H9 (cell line): ENCODE data around the gene ATRN. TPM values are rescaled to one million over a fixed set of nuclear protein-coding genes. Genes with fewer than 3 reads are reported as not detected.

Experiments
- DNase-seq: peaks from one replicate; pipeline ENCODE4 v3.0.0-alpha.2; 2017
- H2AFZ ChIP-seq: one replicate; pipeline ENCODE4 v1.6.1; 2013; ENCODE audit warnings: mild to moderate bottlenecking, low read length, control low read depth, moderate library complexity
- H2AK5ac ChIP-seq: 2 replicates; pipeline ENCODE4 v1.6.1; 2013; ENCODE audit warnings: low read length, control low read depth, mixed read lengths; ENCODE audit not compliant: insufficient read length
- H2BK120ac ChIP-seq: one replicate; pipeline ENCODE4 v1.6.1; 2013; ENCODE audit warnings: low read depth, mild to moderate bottlenecking, low read length, control low read depth, inconsistent platforms; ENCODE audit not compliant: poor library complexity, severe bottlenecking
- H2BK12ac ChIP-seq: 2 replicates; pipeline ENCODE4 v1.6.1; 2013; ENCODE audit warnings: low read length, control low read depth, mixed read lengths, low read depth; ENCODE audit not compliant: insufficient read length
- H2BK15ac ChIP-seq: 2 replicates; pipeline ENCODE4 v1.6.1; 2013; ENCODE audit warnings: low read depth, low read length, control low read depth
- H2BK20ac ChIP-seq: one replicate; pipeline ENCODE4 v1.6.1; 2013; ENCODE audit warnings: low read depth, mild to moderate bottlenecking, low read length, control low read depth, inconsistent platforms; ENCODE audit not compliant: poor library complexity, severe bottlenecking
- H2BK5ac ChIP-seq: 2 replicates; pipeline ENCODE4 v1.6.1; 2013; ENCODE audit warnings: low read length, control low read depth, mixed read lengths; ENCODE audit not compliant: insufficient read length
- H3K14ac ChIP-seq: 2 replicates; pipeline ENCODE4 v1.6.1; 2013; ENCODE audit warnings: low read length, control low read depth; ENCODE audit not compliant: insufficient read depth
- H3K18ac ChIP-seq: 2 replicates; pipeline ENCODE4 v1.6.1; 2013; ENCODE audit warnings: low read depth, mild to moderate bottlenecking, mixed read lengths, low read length, control low read depth; ENCODE audit not compliant: insufficient read length
- H3K23ac ChIP-seq: 2 replicates; pipeline ENCODE4 v1.6.1; 2013; ENCODE audit warnings: low read length, control low read depth, mixed read lengths, low read depth; ENCODE audit not compliant: insufficient read length
- H3K23me2 ChIP-seq: 2 replicates; pipeline ENCODE4 v1.6.1; 2013; ENCODE audit warnings: low read depth, mild to moderate bottlenecking, mixed read lengths, low read length, control low read depth; ENCODE audit not compliant: insufficient read length, poor library complexity, severe bottlenecking
- H3K27ac ChIP-seq: 2 replicates; pipeline ENCODE4 v1.5.1; 2013; ENCODE audit warnings: low read length, control low read depth, mixed read lengths, low read depth; ENCODE audit not compliant: insufficient read length
- H3K27me3 ChIP-seq: 2 replicates; pipeline ENCODE4 v1.6.1; 2013; ENCODE audit warnings: low read length, control low read depth, inconsistent platforms; ENCODE audit not compliant: insufficient read depth
- H3K4ac ChIP-seq: 2 replicates; pipeline ENCODE4 v1.6.1; 2013; ENCODE audit warnings: low read depth, mild to moderate bottlenecking, control low read depth, inconsistent platforms, low read length, moderate library complexity
- H3K4me1 ChIP-seq: 2 replicates; pipeline ENCODE4 v1.6.1; 2013; ENCODE audit warnings: low read length, control low read depth, inconsistent platforms; ENCODE audit not compliant: insufficient read depth
- H3K4me2 ChIP-seq: 2 replicates; pipeline ENCODE4 v1.6.1; 2013; ENCODE audit warnings: low read length, control low read depth, mixed read lengths; ENCODE audit not compliant: insufficient read length, insufficient read depth
- H3K56ac ChIP-seq: 2 replicates; pipeline ENCODE4 v1.6.1; 2013; ENCODE audit warnings: low read depth, mild to moderate bottlenecking, mixed read lengths, low read length, control low read depth; ENCODE audit not compliant: insufficient read length
- H3K79me1 ChIP-seq: 2 replicates; pipeline ENCODE4 v1.6.1; 2013; ENCODE audit warnings: low read depth, mild to moderate bottlenecking, moderate library complexity, low read length, control low read depth, inconsistent platforms; ENCODE audit not compliant: insufficient read depth, poor library complexity, severe bottlenecking
- H3K79me2 ChIP-seq: 2 replicates; pipeline ENCODE4 v1.6.1; 2013; ENCODE audit warnings: low read length, control low read depth, inconsistent platforms; ENCODE audit not compliant: insufficient read depth
- H3K9ac ChIP-seq: 2 replicates; pipeline ENCODE4 v1.6.1; 2013; ENCODE audit warnings: low read length, control low read depth, mixed read lengths; ENCODE audit not compliant: insufficient read length; ENCODE audit errors: extremely low read depth
- H3K9me3 ChIP-seq: one replicate; pipeline ENCODE4 v1.6.1; 2013; ENCODE audit warnings: low read depth, low read length, inconsistent platforms; ENCODE audit not compliant: control insufficient read depth
- H3T11ph ChIP-seq: one replicate; pipeline ENCODE4 v1.6.1; 2013; ENCODE audit warnings: mild to moderate bottlenecking, low read length, control low read depth, inconsistent platforms
- H4K20me1 ChIP-seq: one replicate; pipeline ENCODE4 v1.6.1; 2013; ENCODE audit not compliant: control insufficient read depth, insufficient read length, insufficient read depth
- H4K5ac ChIP-seq: 2 replicates; pipeline ENCODE4 v1.6.1; 2013; ENCODE audit warnings: low read depth, mild to moderate bottlenecking, mixed read lengths, low read length, control low read depth; ENCODE audit not compliant: insufficient read length
- H4K8ac ChIP-seq: replicated peaks from 2 replicates; pipeline ENCODE4 v1.6.1; 2013; ENCODE audit warnings: low read length, control low read depth, mixed read lengths, low read depth; ENCODE audit not compliant: insufficient read length
- H4K91ac ChIP-seq: 2 replicates; pipeline ENCODE4 v1.6.1; 2013; ENCODE audit warnings: low read depth, mild to moderate bottlenecking, moderate library complexity, mixed read lengths, low read length, control low read depth; ENCODE audit not compliant: insufficient read length
- H3K27ac Mint-ChIP-seq, 3 experiments: 2 replicates in 2 of 3; 3 replicates in 1 of 3; pipeline ENCODE4 v1.8.0; 2020 to 2021; ENCODE audit warnings: mixed read lengths in 3 of 3, mild to moderate bottlenecking in 1 of 3, moderate library complexity in 1 of 3
- H3K27me3 Mint-ChIP-seq: 2 replicates; pipeline ENCODE4 v1.8.0; 2021; ENCODE audit warnings: low read depth, mild to moderate bottlenecking, moderate library complexity, mixed read lengths
- H3K36me3 Mint-ChIP-seq, 3 experiments: 2 replicates in 2 of 3; 3 replicates in 1 of 3; pipeline ENCODE4 v1.8.0; 2020 to 2021; ENCODE audit warnings: low read depth in 3 of 3, mixed read lengths in 3 of 3; ENCODE audit not compliant: insufficient read depth in 1 of 3
- H3K4me1 Mint-ChIP-seq, 2 experiments: 2 replicates each; pipeline ENCODE4 v1.8.0; 2020; ENCODE audit warnings: mixed read lengths in 2 of 2
- H3K4me3 Mint-ChIP-seq, 2 experiments: 2 replicates in 1 of 2; 3 replicates in 1 of 2; pipeline ENCODE4 v1.8.0; 2020 to 2021; ENCODE audit warnings: mild to moderate bottlenecking in 2 of 2, mixed read lengths in 2 of 2, moderate library complexity in 1 of 2
- H3K9me3 Mint-ChIP-seq, 2 experiments: 2 replicates in 1 of 2; 3 replicates in 1 of 2; pipeline ENCODE4 v1.8.0; 2020; ENCODE audit warnings: mild to moderate bottlenecking in 2 of 2, mixed read lengths in 2 of 2, moderate library complexity in 1 of 2
- WGBS: extraction: QIAGEN DNeasy Blood & Tissue Kit; methylation state at CpG from one replicate; pipeline ENCODE4 v1.1.7; 2013; ENCODE audit warnings: missing lambda C conversion rate, low lambda C conversion rate, mixed read lengths; ENCODE audit not compliant: insufficient read length; ENCODE audit errors: extremely low coverage; 5-methylcytosine and 5-hydroxymethylcytosine counted together
- total RNA-seq: library from RNA; stranded (reverse); gene quantifications from 2 replicates; pipeline ENCODE4 v1.2.1, GENCODE V29; 2021
- TF ChIP-seq, protein P1 (sequence below): fragments of 200-600 bp; sonication (generic); conservative IDR thresholded peaks from 3 replicates; pipeline ENCODE4 v1.8.0; 2021; ENCODE audit warnings: antibody characterized with exemption, mild to moderate bottlenecking

ATRN gene
- total RNA-seq, 1 experiment from 2014 or later = 23.1 TPM

DNA sequence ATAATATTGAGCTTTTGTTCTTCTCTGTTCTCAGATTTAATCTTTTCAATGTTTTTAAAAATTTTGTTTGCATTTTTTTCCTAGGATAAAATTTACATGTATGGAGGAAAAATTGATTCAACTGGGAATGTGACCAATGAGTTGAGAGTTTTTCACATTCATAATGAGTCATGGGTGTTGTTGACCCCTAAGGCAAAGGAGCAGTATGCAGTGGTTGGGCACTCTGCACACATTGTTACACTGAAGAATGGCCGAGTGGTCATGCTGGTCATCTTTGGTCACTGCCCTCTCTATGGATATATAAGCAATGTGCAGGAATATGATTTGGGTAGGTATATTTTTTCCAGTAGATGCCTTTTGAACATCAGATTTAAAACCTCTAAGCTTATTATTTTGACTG lies 89.8 kb downstream of the ATRN start:
- no peak overlapping the region for H3K4ac ChIP-seq
- no peak overlapping the region for H3K18ac ChIP-seq
- H2BK5ac ChIP-seq = no peak overlapping the region
- H4K5ac ChIP-seq = no peak overlapping the region
- H4K8ac ChIP-seq = no peak overlapping the region
- no CpG with 5 or more reads among the region's 1 CpG for WGBS
- H4K91ac ChIP-seq = no peak overlapping the region
- H2BK20ac ChIP-seq = no peak overlapping the region
- no peak overlapping the region for H3T11ph ChIP-seq
- H3K79me2 ChIP-seq = no peaks in the 10 kb centered on the region
- TF ChIP-seq, protein P1, sequence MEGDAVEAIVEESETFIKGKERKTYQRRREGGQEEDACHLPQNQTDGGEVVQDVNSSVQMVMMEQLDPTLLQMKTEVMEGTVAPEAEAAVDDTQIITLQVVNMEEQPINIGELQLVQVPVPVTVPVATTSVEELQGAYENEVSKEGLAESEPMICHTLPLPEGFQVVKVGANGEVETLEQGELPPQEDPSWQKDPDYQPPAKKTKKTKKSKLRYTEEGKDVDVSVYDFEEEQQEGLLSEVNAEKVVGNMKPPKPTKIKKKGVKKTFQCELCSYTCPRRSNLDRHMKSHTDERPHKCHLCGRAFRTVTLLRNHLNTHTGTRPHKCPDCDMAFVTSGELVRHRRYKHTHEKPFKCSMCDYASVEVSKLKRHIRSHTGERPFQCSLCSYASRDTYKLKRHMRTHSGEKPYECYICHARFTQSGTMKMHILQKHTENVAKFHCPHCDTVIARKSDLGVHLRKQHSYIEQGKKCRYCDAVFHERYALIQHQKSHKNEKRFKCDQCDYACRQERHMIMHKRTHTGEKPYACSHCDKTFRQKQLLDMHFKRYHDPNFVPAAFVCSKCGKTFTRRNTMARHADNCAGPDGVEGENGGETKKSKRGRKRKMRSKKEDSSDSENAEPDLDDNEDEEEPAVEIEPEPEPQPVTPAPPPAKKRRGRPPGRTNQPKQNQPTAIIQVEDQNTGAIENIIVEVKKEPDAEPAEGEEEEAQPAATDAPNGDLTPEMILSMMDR = no peak
- no peaks in the 10 kb centered on the region; the same call in 1 of the 2 replicates for H3K4me1 ChIP-seq
- Mint-ChIP-seq H3K27me3 (no peaks in the 10 kb centered on the region), H3K9me3 (no peaks in the 10 kb centered on the region), H3K4me3 (no peak overlapping the region), H3K36me3 (peaks cover 0 to 14% (median 0%) of the 10 kb centered on the region in 3 experiments; a peak in 2 of 7 replicates), H3K27ac (no peak overlapping the region), H3K4me1 (peaks cover 0 to 6% of the 10 kb centered on the region in 2 experiments; a peak in 2 of 4 replicates)
- H2AFZ ChIP-seq = no peak overlapping the region
- no peak overlapping the region for H2BK15ac ChIP-seq
- H2AK5ac ChIP-seq = no peak overlapping the region
- H4K20me1 ChIP-seq = no peaks in the 10 kb centered on the region
- no peak overlapping the region for H2BK12ac ChIP-seq
- no peaks in the 10 kb centered on the region for H3K79me1 ChIP-seq
- H2BK120ac ChIP-seq = no peak overlapping the region
- no peaks in the 10 kb centered on the region for H3K23me2 ChIP-seq
- no peak overlapping the region for H3K23ac ChIP-seq
- no peak overlapping the region for H3K56ac ChIP-seq
- no peak overlapping the region for H3K14ac ChIP-seq
- no peak overlapping the region for H3K4me2 ChIP-seq
- H3K9me3 ChIP-seq = no peaks in the 10 kb centered on the region
- no peak overlapping the region for H3K9ac ChIP-seq
- H3K27ac ChIP-seq = no peak overlapping the region
- no peaks in the 10 kb centered on the region for H3K27me3 ChIP-seq
- DNase-seq = no peak
